WTC11 (cell line): Measurements from ENCODE around the gene MYOD1. TPM values are rescaled to one million over a fixed set of nuclear protein-coding genes. Genes with fewer than 3 reads are reported as not detected.

Experiments
- ATAC-seq: fragments of 200-7000 bp; cut with Tn5 transposase; 2 replicates; pipeline ENCODE4 v1.10.0; 2021; ENCODE audit warnings: mild to moderate bottlenecking, moderate library complexity
- CTCF ChIA-PET: fragments of 300-600 bp; sonication (Branson Sonifier 250); formaldehyde crosslinking; loops from one replicate; lab custom pipeline; 2021; ENCODE audit warnings: antibody characterized with exemption; lab: Charles Lee
- POLR2A ChIA-PET: fragments of 350-600 bp; sonication (Branson Sonifier 250); formaldehyde crosslinking; loops from one replicate; lab custom pipeline; 2021; ENCODE audit warnings: antibody characterized with exemption; lab: Charles Lee
- DNase-seq: peaks from one replicate; pipeline ENCODE4 v3.0.0; 2021; ENCODE audit warnings: low spot score
- H3K27ac Mint-ChIP-seq: 2 replicates; pipeline ENCODE4 v1.8.0; 2021; ENCODE audit warnings: mixed read lengths
- H3K27me3 Mint-ChIP-seq: 2 replicates; pipeline ENCODE4 v1.8.0; 2021; ENCODE audit warnings: low read depth, mild to moderate bottlenecking, moderate library complexity, mixed read lengths
- H3K36me3 Mint-ChIP-seq: 2 replicates; pipeline ENCODE4 v1.8.0; 2021; ENCODE audit warnings: mixed read lengths
- H3K4me1 Mint-ChIP-seq: 2 replicates; pipeline ENCODE4 v1.8.0; 2022; ENCODE audit warnings: mixed read lengths
- H3K4me3 Mint-ChIP-seq: 2 replicates; pipeline ENCODE4 v1.8.0; 2021; ENCODE audit warnings: mild to moderate bottlenecking, moderate library complexity, mixed read lengths
- H3K9me3 Mint-ChIP-seq: 2 replicates; pipeline ENCODE4 v1.8.0; 2021; ENCODE audit warnings: mixed read lengths
- CBFB ChIP-seq: sonication (generic); formaldehyde crosslinking; IDR thresholded peaks from 2 replicates; pipeline ENCODE4 v1.8.1; 2022; ENCODE audit warnings: mild to moderate bottlenecking, low read depth, missing genetic modification reagents
- CDX4 ChIP-seq: fragments of 250-450 bp; sonication (Bioruptor Pico); IDR thresholded peaks from 2 replicates; pipeline ENCODE4 v1.9.0; 2021; ENCODE audit warnings: moderate library complexity, mild to moderate bottlenecking, inconsistent platforms, borderline replicate concordance
- CREB1 ChIP-seq: sonication (generic); formaldehyde crosslinking; IDR thresholded peaks from 2 replicates; pipeline ENCODE4 v1.8.0; 2023; ENCODE audit warnings: mild to moderate bottlenecking, missing genetic modification reagents
- E2F4 ChIP-seq: sonication (generic); formaldehyde crosslinking; IDR thresholded peaks from 2 replicates; pipeline ENCODE4 v1.8.1; 2022; ENCODE audit warnings: low read depth, mild to moderate bottlenecking, moderate library complexity, missing genetic modification reagents, borderline replicate concordance
- ELF4 ChIP-seq: sonication (generic); formaldehyde crosslinking; IDR thresholded peaks from 2 replicates; pipeline ENCODE4 v1.8.1; 2022; ENCODE audit warnings: low read depth, mild to moderate bottlenecking, moderate library complexity, missing genetic modification reagents
- FOXJ3 ChIP-seq: sonication (generic); formaldehyde crosslinking; IDR thresholded peaks from 2 replicates; pipeline ENCODE4 v1.9.0; 2021; ENCODE audit warnings: missing genetic modification reagents, mild to moderate bottlenecking, borderline replicate concordance
- FOXP4 ChIP-seq: sonication (generic); formaldehyde crosslinking; IDR thresholded peaks from 2 replicates; pipeline ENCODE4 v1.8.0; 2022; ENCODE audit warnings: mild to moderate bottlenecking, missing genetic modification reagents
- IRF2 ChIP-seq: sonication (generic); formaldehyde crosslinking; IDR thresholded peaks from 2 replicates; pipeline ENCODE4 v1.8.0; 2022; ENCODE audit warnings: low read depth, missing genetic modification reagents, borderline replicate concordance
- JAZF1 ChIP-seq: fragments of 250-450 bp; sonication (Bioruptor Pico); IDR thresholded peaks from 2 replicates; pipeline ENCODE4 v1.9.0; 2021; ENCODE audit warnings: moderate library complexity, mild to moderate bottlenecking, inconsistent platforms
- JUN ChIP-seq: sonication (generic); formaldehyde crosslinking; IDR thresholded peaks from 2 replicates; pipeline ENCODE4 v1.8.0; 2023; ENCODE audit warnings: mild to moderate bottlenecking, missing genetic modification reagents
- MLX ChIP-seq: sonication (generic); formaldehyde crosslinking; IDR thresholded peaks from 2 replicates; pipeline ENCODE4 v1.8.1; 2023; ENCODE audit warnings: mild to moderate bottlenecking, missing genetic modification reagents, moderate library complexity
- NR2C2 ChIP-seq: sonication (generic); formaldehyde crosslinking; IDR thresholded peaks from 2 replicates; pipeline ENCODE4 v1.8.0; 2022; ENCODE audit warnings: mild to moderate bottlenecking, missing genetic modification reagents
- OVOL2 ChIP-seq: fragments of 250-450 bp; sonication (Bioruptor Pico); IDR thresholded peaks from 2 replicates; pipeline ENCODE4 v1.9.0; 2021; ENCODE audit warnings: mild to moderate bottlenecking, borderline replicate concordance
- RELA ChIP-seq: sonication (generic); formaldehyde crosslinking; IDR thresholded peaks from 2 replicates; pipeline ENCODE4 v1.8.1; 2022; ENCODE audit warnings: missing genetic modification reagents, mild to moderate bottlenecking, borderline replicate concordance
- SMAD4 ChIP-seq: sonication (generic); formaldehyde crosslinking; IDR thresholded peaks from 2 replicates; pipeline ENCODE4 v1.8.0; 2022; ENCODE audit warnings: mild to moderate bottlenecking, missing genetic modification reagents
- TCF7 ChIP-seq: sonication (generic); formaldehyde crosslinking; IDR thresholded peaks from 2 replicates; pipeline ENCODE4 v1.8.0; 2022; ENCODE audit warnings: mild to moderate bottlenecking, low read depth, missing genetic modification reagents, moderate library complexity
- TEAD1 ChIP-seq: sonication (generic); formaldehyde crosslinking; IDR thresholded peaks from 2 replicates; pipeline ENCODE4 v1.8.0; 2022; ENCODE audit warnings: mild to moderate bottlenecking, missing genetic modification reagents
- ZNF138 ChIP-seq: sonication (generic); formaldehyde crosslinking; conservative IDR thresholded peaks from 2 replicates; pipeline ENCODE4 v1.8.1; 2022; ENCODE audit warnings: mild to moderate bottlenecking, moderate library complexity, missing genetic modification reagents
- ZNF232 ChIP-seq: sonication (generic); formaldehyde crosslinking; IDR thresholded peaks from 2 replicates; pipeline ENCODE4 v1.8.0; 2022; ENCODE audit warnings: mild to moderate bottlenecking, missing genetic modification reagents
- ZNF263 ChIP-seq: sonication (generic); formaldehyde crosslinking; IDR thresholded peaks from 2 replicates; pipeline ENCODE4 v1.8.1; 2022; ENCODE audit warnings: low read depth, mild to moderate bottlenecking, moderate library complexity, missing genetic modification reagents
- ZNF423 ChIP-seq: fragments of 250-450 bp; sonication (Bioruptor Pico); IDR thresholded peaks from 2 replicates; pipeline ENCODE4 v2.1.2; 2022; ENCODE audit warnings: mild to moderate bottlenecking, moderate library complexity
- ZNF671 ChIP-seq: fragments of 250-450 bp; sonication (Bioruptor Pico); IDR thresholded peaks from 2 replicates; pipeline ENCODE4 v1.8.0; 2021; ENCODE audit warnings: mild to moderate bottlenecking
- ZSCAN18 ChIP-seq: fragments of 250-450 bp; sonication (Bioruptor Pico); IDR thresholded peaks from 2 replicates; pipeline ENCODE4 v2.1.2; 2022; ENCODE audit warnings: mild to moderate bottlenecking, moderate library complexity
- total RNA-seq: library from RNA; stranded (reverse); gene quantifications from 3 replicates; pipeline ENCODE4 v1.2.3, GENCODE V29; 2021
- TF ChIP-seq, protein P1 (sequence below): sonication (generic); formaldehyde crosslinking; IDR thresholded peaks from 2 replicates; pipeline ENCODE4 v1.8.1; 2023; ENCODE audit warnings: mild to moderate bottlenecking, missing genetic modification reagents
- TF ChIP-seq, protein P2 (sequence below): sonication (generic); formaldehyde crosslinking; conservative IDR thresholded peaks from 2 replicates; pipeline ENCODE4 v1.8.1; 2022; ENCODE audit warnings: mild to moderate bottlenecking, missing genetic modification reagents
- TF ChIP-seq, protein P3 (sequence below): sonication (generic); formaldehyde crosslinking; IDR thresholded peaks from 2 replicates; pipeline ENCODE4 v1.8.1; 2023; ENCODE audit warnings: mild to moderate bottlenecking, missing genetic modification reagents

Gene MYOD1
- total RNA-seq, 1 experiment from 2014 or later = not detected

DNA sequence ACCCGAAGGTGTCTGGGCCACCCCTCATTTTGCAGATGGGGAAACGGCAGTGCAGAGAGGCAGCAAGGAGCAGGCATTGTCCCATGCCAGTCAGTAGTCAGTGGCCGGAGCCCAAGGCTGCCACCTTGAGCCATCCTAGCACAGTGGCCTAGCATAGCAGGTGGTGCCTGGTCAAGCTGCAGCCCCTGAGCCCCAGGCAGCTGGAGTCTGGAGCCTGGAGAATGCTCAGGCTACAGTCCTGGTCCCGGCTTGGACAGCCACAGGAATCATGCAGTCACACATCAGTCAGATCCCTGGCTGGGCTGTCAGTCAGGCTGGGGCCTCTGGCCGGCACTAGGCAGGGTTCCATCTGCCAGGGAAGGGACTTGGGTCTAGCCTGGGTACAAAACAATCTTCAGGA is 33.8 kb downstream of the MYOD1 start (continued):
- TF ChIP-seq, protein P1, sequence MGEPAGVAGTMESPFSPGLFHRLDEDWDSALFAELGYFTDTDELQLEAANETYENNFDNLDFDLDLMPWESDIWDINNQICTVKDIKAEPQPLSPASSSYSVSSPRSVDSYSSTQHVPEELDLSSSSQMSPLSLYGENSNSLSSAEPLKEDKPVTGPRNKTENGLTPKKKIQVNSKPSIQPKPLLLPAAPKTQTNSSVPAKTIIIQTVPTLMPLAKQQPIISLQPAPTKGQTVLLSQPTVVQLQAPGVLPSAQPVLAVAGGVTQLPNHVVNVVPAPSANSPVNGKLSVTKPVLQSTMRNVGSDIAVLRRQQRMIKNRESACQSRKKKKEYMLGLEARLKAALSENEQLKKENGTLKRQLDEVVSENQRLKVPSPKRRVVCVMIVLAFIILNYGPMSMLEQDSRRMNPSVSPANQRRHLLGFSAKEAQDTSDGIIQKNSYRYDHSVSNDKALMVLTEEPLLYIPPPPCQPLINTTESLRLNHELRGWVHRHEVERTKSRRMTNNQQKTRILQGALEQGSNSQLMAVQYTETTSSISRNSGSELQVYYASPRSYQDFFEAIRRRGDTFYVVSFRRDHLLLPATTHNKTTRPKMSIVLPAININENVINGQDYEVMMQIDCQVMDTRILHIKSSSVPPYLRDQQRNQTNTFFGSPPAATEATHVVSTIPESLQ (CRISPR knock-in tag) = no peak

DNA sequence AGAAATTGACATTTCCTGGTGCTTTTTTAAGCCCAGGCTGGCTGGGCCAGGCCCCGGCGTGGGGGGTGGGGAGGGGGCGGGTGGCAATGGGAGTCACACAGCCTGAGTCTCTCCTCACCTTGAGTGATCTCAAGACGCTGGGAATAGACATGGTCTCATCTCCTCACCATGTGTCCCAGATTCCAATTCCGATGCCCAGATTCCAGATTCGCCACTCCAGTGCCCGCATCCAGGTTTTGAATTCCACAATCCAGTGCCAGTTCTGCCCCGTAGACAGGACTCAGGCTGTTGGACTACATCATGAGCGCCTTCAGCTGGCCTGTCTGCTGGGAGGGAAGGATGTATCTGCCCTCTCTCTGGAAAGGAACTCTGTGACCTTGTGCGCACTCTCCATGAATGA is 34.3 kb downstream of the MYOD1 start:
- H3K9me3 Mint-ChIP-seq = no peaks in the 10 kb centered on the region

DNA sequence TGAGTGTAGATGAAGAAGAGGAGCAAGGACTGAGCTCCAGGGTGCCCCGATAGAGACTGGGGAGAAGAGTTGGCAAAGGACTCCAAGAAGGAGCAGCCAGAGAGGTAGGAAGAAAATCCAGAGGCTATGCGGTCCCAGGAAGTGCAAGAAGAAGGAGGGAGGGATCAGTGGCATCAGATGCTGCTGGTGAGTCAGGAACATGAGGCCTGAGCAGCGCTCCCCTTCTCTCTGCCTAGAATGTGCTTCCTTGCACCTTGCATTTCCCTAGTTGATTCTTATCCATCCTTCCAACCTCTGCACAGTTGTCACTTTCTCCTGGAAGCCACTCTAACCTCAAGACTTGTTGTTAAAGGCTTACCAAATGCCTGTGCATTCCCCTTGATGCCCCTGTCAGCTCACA is 36.5 kb downstream of the MYOD1 start:
- DNase-seq (no peak), ATAC-seq (no peak)
- H3K27ac Mint-ChIP-seq = no peak overlapping the region
- H3K27me3 Mint-ChIP-seq = no peaks in the 10 kb centered on the region; the same call in none of the 2 replicates
- H3K4me3 Mint-ChIP-seq = no peak overlapping the region
- CTCF ChIA-PET = interaction anchor here (1.6 to 2.8 kb wide), 4 partner anchors 11 to 25 kb away, joined by 4 to 14 read pairs (median 8); partner anchors contain the start of gene KCNC1
- H3K36me3 Mint-ChIP-seq = no peaks in the 10 kb centered on the region
- no peaks in the 10 kb centered on the region for H3K9me3 Mint-ChIP-seq
- POLR2A ChIA-PET = no interaction called here
- no peaks in the 10 kb centered on the region for H3K4me1 Mint-ChIP-seq
- TF ChIP-seq TEAD1 (CRISPR knock-in tag) (no peak), FOXJ3 (CRISPR knock-in tag) (no peak), IRF2 (CRISPR knock-in tag) (no peak), ZSCAN18 (CRISPR knock-in tag) (no peak), TCF7 (CRISPR knock-in tag) (no peak), MLX (CRISPR knock-in tag) (no peak), CBFB (CRISPR knock-in tag) (no peak), CDX4 (no peak), JUN (no peak)

More for the DNA sequence above, 34.3 kb downstream of the MYOD1 start:
- Mint-ChIP-seq H3K4me3 (no peak overlapping the region), H3K4me1 (no peaks in the 10 kb centered on the region), H3K36me3 (no peaks in the 10 kb centered on the region), H3K27me3 (no peaks in the 10 kb centered on the region; the same call in none of the 2 replicates), H3K27ac (no peak overlapping the region)
- POLR2A ChIA-PET = no interaction called here
- no peak for TF ChIP-seq E2F4
- TF ChIP-seq, protein P2, sequence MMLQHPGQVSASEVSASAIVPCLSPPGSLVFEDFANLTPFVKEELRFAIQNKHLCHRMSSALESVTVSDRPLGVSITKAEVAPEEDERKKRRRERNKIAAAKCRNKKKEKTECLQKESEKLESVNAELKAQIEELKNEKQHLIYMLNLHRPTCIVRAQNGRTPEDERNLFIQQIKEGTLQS (CRISPR knock-in tag) = no peak
- no peak for TF ChIP-seq OVOL2 (CRISPR knock-in tag)
- TF ChIP-seq ZNF423 (CRISPR knock-in tag) = no peak
- TF ChIP-seq ZNF138 = no peak
- TF ChIP-seq ELF4 = no peak
- no peak for TF ChIP-seq RELA (CRISPR knock-in tag)
- no peak for TF ChIP-seq FOXP4 (CRISPR knock-in tag)
- TF ChIP-seq ZNF671 = no peak
- TF ChIP-seq ZNF263 (CRISPR knock-in tag) = no peak
- no peak for TF ChIP-seq ZNF232 (CRISPR knock-in tag)
- TF ChIP-seq JAZF1 = no peak
- no peak for TF ChIP-seq NR2C2 (CRISPR knock-in tag)
- TF ChIP-seq SMAD4 (CRISPR knock-in tag) = no peak
- no peak for TF ChIP-seq TEAD1 (CRISPR knock-in tag)
- no peak for TF ChIP-seq CREB1 (CRISPR knock-in tag)
- TF ChIP-seq, protein P3, sequence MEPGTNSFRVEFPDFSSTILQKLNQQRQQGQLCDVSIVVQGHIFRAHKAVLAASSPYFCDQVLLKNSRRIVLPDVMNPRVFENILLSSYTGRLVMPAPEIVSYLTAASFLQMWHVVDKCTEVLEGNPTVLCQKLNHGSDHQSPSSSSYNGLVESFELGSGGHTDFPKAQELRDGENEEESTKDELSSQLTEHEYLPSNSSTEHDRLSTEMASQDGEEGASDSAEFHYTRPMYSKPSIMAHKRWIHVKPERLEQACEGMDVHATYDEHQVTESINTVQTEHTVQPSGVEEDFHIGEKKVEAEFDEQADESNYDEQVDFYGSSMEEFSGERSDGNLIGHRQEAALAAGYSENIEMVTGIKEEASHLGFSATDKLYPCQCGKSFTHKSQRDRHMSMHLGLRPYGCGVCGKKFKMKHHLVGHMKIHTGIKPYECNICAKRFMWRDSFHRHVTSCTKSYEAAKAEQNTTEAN (CRISPR knock-in tag) = no peak
- no peak for ATAC-seq
- DNase-seq = no peak
- CTCF ChIA-PET = interaction anchor here (2.1 to 3.0 kb wide), 4 partner anchors 13 to 153 kb away, joined by 7 to 28 read pairs (median 12); partner anchors contain the start of gene KCNC1
